Choroid plexus epithelial cell (primary cell): Measurements from ENCODE around the gene FRMD4B.
"Not testable (repeated sequence)": the region's sequence is repeated elsewhere in the genome, so short reads cannot be mapped to it uniquely, and the experiment has no call there.

Experiments
- DNase-seq: peaks from one replicate; pipeline ENCODE4 v3.0.0-alpha.2; 2010; ENCODE audit warnings: low read depth
- H3K4me3 ChIP-seq: 2 replicates; pipeline ENCODE4 v1.5.1; 2011; ENCODE audit warnings: low read depth, mild to moderate bottlenecking, control low read depth, low read length, moderate library complexity
- CTCF ChIP-seq: conservative IDR thresholded peaks from 2 replicates; pipeline ENCODE4 v1.5.1; 2011; ENCODE audit warnings: low read depth, mild to moderate bottlenecking, control low read depth, inconsistent platforms, low read length, moderate library complexity

The FRMD4B gene

DNA sequence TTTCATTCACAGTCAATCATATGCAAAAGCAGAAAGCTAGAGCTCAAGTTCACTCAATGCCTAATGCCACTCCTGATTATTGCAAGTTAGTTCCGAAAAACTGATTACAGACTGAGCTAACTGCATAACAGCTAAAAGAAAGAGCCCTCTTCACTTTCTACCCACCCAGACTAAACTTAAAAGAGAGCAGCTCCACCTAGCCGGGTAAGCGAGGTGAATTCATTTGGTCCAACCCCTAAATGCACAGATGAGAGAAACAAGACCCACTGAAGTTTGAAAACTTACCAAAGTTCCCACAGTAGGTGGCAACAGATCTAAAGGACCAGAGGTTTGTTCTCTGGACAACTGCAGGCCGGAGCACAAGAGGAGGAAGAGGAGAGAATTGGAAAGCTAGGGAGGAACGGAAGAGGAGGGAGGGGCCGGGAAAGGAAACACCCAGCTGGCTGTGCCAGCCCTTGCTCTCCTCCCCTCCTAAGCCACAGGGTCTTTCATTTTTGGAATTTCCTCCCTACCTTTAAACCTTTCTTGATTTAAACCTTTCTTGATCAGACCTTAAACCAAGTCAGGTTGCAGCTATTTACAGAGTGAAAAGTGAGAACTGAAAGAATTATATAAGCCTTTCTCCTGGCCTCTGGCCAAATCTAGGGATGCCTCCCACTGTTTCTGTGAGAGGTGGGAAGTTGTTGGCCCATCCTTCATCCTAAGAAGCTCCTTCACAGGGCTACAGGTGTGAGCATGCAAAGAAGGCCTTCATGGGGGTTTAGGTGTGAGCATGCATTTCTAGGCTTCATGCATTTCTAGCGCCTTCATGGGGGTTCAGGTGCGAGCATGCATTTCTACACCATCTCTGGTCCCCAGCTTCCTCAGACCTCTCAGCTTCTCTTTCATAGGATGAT lies 148.8 kb downstream of the FRMD4B start:
- H3K4me3 ChIP-seq = peak overlapping the region; percentile 49
- DNase-seq = peak; percentile 13
- TF ChIP-seq CTCF = peak; percentile 16

DNA sequence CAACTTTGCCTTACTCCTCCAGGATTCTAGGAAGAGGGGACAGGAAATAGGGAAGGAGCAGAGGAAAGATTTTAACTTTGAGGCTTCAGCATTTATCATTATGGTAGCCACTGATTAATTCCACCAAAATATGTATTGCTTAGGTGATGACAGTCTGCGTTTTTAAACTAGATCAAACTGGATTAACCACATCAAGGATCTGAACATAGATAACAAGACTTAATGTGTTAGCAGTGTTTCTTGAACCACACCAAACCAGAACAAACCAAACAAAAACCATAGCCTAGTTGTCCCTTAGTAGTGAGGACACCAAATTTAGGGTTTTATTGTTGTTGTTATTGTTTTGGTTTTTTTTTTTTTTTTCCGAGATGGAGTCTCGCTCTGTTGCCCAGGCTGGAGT lies 150.0 kb downstream of the FRMD4B start:
- no peak for DNase-seq
- H3K4me3 ChIP-seq = no peak overlapping the region
- no peak for TF ChIP-seq CTCF

GRCh38 chr3:69235227-69235626 lies 150.7 kb downstream of the FRMD4B start:
- not testable (repeated sequence) for H3K4me3 ChIP-seq, DNase-seq

DNA sequence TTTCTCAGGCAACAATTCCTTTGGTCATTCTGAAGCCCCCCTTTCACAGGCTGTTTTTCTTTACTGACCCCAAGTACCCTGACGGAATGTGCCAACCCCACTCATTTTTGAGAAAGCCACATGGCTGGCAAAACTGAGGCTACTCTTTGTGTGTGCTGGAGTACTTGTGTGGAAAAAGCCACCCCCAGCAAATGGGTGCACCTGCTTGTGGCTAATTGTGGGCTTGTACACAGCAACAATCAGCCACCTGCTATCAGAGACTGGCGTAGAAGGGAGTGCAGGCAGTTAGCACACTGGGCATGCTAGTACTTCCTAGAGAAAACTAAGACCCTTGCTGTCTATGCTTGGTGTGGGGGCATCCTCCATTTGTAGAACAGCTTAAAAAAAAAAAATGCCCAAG lies 153.4 kb downstream of the FRMD4B start:
- H3K4me3 ChIP-seq = no peak overlapping the region
- no peak for DNase-seq
- TF ChIP-seq CTCF = no peak

GRCh38 chr3:69231929-69232440 lies 153.9 kb downstream of the FRMD4B start:
- no peak overlapping the region for H3K4me3 ChIP-seq
- DNase-seq = peak; percentile 89
- TF ChIP-seq CTCF = no peak

GRCh38 chr3:69226071-69226470 lies 159.8 kb downstream of the FRMD4B start:
- H3K4me3 ChIP-seq = no peak overlapping the region
- no peak for TF ChIP-seq CTCF
- no peak for DNase-seq

DNA sequence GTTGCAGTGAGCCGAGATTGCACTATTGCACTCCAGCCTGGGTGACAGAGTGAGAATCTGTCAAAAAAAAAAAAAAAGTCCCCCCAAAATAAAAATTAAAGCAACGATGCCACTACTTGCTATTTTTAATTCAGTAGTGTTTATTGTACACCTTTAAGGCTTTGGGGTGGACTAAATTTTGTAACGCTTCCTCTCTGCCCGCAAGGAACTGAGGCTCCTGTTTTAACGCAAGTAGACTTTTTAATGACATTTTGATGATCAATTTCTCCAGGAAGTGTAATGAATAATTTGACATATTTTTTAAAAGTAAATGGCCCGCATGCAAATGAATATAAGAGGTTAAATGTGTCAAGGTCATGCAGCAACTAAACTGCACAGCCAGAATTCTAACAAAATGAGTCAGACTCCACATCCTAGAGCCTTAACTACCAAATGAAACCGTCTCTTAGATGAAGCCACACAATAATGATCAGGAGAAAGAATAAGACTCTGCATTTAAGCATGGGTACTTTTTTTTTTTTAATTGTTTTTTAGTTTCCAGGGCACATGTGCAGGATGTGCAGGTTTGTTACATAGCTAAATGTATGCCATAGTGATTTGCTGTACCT lies 166.7 kb downstream of the FRMD4B start:
- TF ChIP-seq CTCF = no peak
- no peak overlapping the region for H3K4me3 ChIP-seq
- DNase-seq = peak; percentile 52
